H7 (cell line): ENCODE results near the gene MRAS. TPM values are rescaled to one million over a fixed set of nuclear protein-coding genes. Genes with fewer than 3 reads are reported as not detected.
A peak's percentile ranks its signal among the peaks of the same experiment; 100 is the strongest.

Experiments
- DNase-seq: peaks from one replicate; pipeline ENCODE4 v3.0.0; 2012
- H3K27me3 ChIP-seq: 2 replicates; pipeline ENCODE4 v1.6.0; 2011; ENCODE audit warnings: mild to moderate bottlenecking, low read length; ENCODE audit not compliant: control insufficient read depth, insufficient read depth
- H3K36me3 ChIP-seq: replicated peaks from 2 replicates; pipeline ENCODE4 v1.5.1; 2011; ENCODE audit warnings: low read length; ENCODE audit not compliant: control insufficient read depth, insufficient read depth
- H3K4me3 ChIP-seq: 2 replicates; pipeline ENCODE4 v1.5.1; 2011; ENCODE audit warnings: low read depth, mild to moderate bottlenecking, control low read depth, low read length, moderate library complexity; ENCODE audit not compliant: insufficient read depth
- total RNA-seq: library from RNA; depleted of rRNA; stranded (reverse); fragments of >200 nt; shearing (Covaris generic); gene quantifications from 2 replicates; pipeline ENCODE4 v1.2.3, GENCODE V29; 2014; rRNA removed

MRAS gene
- 24.4 and 32.0 TPM in 2 replicates for total RNA-seq

DNA sequence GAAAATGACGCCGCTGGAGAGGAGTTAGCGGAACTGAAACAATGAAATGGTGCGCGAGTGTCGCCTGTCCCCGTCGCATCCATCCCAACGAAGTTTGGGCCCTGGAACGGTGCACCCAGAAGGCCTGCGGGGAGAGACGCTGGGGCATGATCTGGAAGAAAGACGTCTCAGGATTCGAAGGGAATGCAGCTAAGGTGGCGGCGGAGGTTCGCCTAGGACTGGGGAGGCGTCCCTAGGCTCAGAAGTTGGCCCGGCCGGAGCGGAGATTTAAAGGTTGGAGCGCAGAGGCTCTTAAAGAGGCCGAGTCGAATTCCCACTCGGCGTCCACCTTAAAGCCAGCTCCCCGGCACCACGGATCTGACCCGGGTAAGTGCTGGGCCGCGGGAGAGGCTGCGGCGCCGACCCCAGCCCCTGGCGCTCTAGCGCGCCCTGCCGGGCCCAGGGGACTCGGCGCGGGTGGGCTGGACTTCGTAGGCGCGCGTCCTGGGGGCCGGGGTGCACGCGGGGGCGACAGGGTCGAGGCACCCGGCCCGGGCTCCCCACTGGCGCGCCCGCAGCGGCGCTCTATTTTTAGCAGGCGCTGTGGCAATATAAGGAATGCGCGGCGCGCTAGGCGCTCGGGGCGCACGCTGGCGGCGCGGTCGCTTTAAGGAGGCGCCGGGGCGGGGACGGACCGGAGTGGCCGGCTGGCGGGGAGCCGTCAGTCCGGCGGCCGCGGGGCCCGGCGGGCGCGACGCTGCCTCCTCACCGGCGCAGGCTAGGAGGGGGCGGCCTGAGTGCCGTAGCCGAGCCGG lies at the start of gene MRAS:
Gene MRAS, plus strand, starts transcription at position 620 of the 794 bp plus-strand sequence. CDS start 24,305 bp downstream, outside the sequence.
- H3K36me3 ChIP-seq: no peaks in the 10 kb centered on the region
- H3K4me3 ChIP-seq: peak within 1 kb of the TSS; percentile 68
- DNase-seq: peak; percentile 93
- no peaks in the 10 kb centered on the region for H3K27me3 ChIP-seq

DNA sequence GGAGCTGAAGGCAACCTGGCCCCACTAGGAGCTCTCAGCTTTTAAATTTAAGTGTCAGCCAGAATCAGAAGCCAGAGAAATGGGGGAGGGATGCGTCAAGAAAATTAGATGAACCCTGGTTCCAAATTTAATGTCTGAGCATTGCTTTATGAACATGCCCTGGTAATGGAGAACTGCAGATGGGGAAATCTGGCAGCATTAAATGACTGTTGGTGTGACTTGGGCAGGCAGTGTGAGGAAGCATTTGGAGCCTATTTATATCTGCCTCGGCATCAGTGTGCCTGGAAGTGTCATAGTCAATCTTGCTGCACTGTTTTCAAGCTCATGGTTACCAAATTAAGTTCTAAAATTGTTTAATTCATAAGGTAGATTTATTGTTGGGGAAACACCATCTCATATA lies 47.7 kb upstream of the MRAS start:
- DNase-seq: no peak
- Histone ChIP-seq H3K36me3 (peaks cover 3% of the 10 kb centered on the region; the same call in 1 of the 2 replicates), H3K4me3 (no peak overlapping the region), H3K27me3 (no peaks in the 10 kb centered on the region)

DNA sequence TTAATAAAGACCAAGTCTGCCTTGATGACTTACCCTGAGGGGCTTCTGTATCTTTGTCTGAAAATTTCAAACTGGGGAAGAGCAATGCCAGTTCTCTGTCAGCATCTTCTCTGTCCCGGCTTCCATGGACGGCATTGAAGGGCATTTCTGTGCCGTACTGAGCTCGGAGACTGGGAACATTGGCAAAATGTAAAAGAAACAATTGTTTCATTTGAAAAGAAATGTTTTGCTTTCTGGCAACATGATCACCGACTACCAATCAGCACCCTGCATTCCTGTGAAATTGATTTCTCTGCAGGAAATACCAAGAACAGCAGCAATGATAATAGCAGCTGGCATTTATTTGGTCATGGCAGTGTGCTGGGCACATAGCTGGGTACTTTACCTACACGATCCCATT lies 44.9 kb upstream of the MRAS start:
- Histone ChIP-seq H3K4me3 (no peak overlapping the region), H3K36me3 (no peaks in the 10 kb centered on the region), H3K27me3 (no peaks in the 10 kb centered on the region)
- no peak for DNase-seq

DNA sequence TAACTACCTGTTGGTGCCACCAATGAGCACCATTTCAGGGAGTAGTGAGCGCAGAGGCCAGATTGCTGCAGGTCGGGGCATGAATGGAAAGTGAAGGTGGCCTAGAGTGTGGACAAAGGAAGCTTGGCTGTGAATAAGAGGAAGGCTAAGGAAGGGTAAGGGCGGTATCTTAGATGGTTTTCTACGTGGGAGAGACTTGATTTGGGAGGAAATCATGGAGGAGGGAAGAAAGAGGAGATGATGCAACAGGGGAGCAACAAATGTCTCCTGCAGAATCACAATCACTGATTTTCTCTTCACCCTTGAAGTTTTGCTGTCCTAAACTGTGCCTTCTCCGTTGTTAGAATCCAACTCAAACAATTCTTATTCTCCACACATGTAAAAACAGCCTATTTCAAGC lies 40.5 kb upstream of the MRAS start:
- H3K27me3 ChIP-seq: no peaks in the 10 kb centered on the region
- no peak overlapping the region for H3K4me3 ChIP-seq
- DNase-seq: no peak
- H3K36me3 ChIP-seq: no peaks in the 10 kb centered on the region

DNA sequence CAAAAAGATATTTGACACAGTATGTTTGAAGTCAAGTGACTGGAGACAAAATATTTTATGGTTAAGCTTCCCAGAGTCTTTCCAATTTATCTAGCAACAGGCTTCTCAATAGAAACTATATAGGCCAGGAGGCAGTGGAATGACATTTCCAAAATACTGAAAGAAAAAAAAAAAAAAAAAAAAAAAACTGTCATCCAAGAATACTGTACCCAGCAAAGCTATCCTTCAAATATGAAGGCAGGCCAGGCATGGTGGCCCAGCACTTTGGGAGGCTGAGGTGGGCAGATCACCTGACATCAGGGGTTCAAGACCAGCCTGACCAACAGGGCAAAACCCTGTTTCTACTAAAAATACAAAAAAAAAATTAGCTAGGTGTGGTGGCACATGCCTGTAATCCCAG lies 39.6 kb upstream of the MRAS start:
- no peak overlapping the region for H3K4me3 ChIP-seq
- no peak for DNase-seq
- H3K36me3 ChIP-seq: no peaks in the 10 kb centered on the region
- no peaks in the 10 kb centered on the region for H3K27me3 ChIP-seq

DNA sequence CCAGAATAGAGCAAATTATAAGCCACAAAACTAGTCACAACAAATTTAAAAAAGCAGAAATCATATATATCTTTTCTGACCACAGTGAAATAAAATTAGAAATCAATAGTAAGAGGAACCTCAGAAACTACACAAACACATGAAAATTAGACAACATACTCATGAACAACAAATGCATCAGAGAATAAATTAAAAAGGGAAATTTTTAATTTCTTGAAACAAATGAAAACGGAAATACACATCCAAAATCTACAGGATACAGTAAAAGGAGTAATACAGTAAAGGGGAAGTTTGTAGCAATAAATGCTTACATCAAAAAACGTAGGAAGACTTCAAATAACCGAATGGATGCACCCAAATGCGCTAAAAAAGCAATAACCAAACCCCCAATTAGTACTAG lies 37.9 kb upstream of the MRAS start:
- no peaks in the 10 kb centered on the region for H3K27me3 ChIP-seq
- no peaks in the 10 kb centered on the region for H3K36me3 ChIP-seq
- no peak for DNase-seq
- H3K4me3 ChIP-seq: no peak overlapping the region

DNA sequence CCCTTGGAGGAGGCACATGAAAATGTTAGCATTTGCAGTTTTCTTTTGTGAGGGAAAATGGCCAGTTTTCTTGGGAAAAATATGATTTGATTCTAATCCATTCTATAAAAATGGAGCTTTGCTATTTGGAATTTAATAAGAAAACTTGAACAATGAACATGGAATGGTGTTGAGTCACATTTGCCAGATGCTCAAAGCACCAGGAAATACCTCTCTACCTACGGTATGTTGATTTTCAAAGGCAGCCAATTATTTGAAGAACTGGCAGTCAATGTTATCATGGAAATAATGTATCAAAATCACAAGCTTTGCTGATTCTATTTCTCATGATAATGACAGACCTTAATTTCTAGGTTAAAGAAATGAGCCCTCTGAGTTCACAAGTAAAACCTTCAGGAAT lies 33.6 kb upstream of the MRAS start:
- H3K4me3 ChIP-seq: no peak overlapping the region
- H3K27me3 ChIP-seq: no peaks in the 10 kb centered on the region
- no peaks in the 10 kb centered on the region for H3K36me3 ChIP-seq
- DNase-seq: no peak

DNA sequence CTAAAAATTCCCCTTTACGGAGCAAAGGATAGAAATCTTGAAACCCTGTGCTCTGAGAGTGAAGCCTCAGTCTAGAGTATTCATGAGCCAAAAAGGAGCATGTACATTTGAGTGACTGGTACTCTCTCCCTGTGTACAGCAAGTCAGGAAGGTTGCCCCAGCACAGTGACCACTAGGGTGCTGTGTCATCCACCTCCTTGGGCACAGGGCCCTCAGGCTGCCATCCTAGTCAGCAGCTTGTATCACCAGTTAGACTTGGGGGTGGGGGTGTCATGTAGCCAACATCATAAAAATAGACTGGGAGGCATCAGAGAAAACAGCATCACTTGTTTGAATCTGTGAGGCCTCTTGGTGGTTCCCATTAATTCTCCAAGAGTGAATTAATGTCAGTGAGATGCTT lies 30.7 kb upstream of the MRAS start:
- no peaks in the 10 kb centered on the region for H3K27me3 ChIP-seq
- H3K36me3 ChIP-seq: no peaks in the 10 kb centered on the region
- H3K4me3 ChIP-seq: no peak overlapping the region
- DNase-seq: no peak

DNA sequence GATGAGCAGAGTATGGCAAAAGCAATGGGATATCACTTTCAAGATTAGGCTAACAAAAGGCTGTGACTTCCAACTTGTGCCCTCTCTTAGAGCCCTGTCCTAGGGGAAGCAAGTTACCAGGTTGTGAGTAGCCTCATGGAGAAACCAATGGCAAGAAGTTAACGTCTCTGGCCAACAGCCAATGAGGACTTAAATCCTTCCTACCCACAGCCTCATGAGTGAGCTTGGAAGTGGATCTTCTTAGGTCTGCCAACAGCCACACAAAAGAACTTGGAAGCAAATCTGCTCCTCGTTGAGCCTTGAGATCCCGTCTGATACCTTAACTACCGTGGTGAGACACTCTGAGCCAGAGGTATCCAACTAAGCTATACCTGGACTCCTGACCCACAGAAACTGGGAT lies 24.4 kb upstream of the MRAS start:
- no peak for DNase-seq
- Histone ChIP-seq H3K36me3 (no peaks in the 10 kb centered on the region), H3K27me3 (no peaks in the 10 kb centered on the region), H3K4me3 (no peak overlapping the region)

DNA sequence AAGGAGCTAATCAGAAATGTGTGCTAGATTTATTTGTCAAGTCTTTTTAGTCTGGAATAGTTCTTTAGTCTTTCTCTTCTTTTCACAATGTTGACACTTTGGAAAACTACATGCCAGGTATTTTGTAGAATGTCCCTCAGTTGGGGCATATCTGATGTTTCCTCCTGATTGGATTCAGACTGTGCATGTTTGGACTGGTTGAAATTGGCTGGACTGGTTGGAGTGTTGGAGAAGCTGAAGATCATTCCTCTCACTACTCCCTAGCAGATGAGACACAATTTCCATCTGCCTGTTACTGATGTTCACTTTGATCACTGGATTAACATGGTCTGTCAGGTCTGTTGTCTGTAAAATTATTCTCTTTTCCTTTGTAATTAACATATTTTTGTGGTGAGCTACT lies 22.4 kb upstream of the MRAS start:
- no peaks in the 10 kb centered on the region for H3K36me3 ChIP-seq
- H3K27me3 ChIP-seq: no peaks in the 10 kb centered on the region
- DNase-seq: no peak
- no peak overlapping the region for H3K4me3 ChIP-seq

DNA sequence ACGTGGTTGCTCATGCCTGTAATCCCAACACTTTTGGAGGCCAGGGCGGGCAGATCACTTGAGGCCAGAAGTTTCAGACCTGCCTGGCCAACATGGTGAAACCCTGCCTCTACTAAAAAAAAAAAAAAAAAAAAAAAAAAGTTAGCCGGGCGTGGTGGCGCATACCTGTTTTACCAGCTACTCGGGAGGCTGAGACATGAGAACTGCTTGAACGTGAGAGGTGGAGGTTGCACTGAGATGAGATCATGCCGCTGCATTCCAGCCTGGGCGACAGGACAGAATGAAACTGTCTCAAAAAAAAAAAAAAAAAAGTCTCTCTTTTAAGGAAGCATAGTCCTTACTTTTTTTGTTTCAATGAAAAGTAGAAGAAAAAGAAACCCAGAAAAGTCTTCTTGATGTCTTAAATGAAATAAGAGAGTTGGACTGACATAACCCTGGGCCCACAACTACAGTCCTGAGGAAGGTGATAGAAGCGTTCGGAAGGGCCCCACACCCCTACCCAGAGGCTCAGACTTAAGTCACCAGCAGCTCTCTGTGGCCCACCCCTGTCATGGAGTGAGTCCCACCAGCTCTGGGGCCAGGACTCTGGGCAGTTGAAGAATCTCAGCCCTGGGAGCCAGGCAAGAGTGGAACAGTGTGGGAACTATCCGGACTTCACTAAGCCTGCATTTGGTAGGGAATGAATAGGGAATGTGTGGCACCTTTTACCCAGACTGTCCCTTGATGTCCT lies 21.3 kb upstream of the MRAS start:
- Histone ChIP-seq H3K27me3 (no peaks in the 10 kb centered on the region), H3K4me3 (no peak overlapping the region)
- DNase-seq: no peak

DNA sequence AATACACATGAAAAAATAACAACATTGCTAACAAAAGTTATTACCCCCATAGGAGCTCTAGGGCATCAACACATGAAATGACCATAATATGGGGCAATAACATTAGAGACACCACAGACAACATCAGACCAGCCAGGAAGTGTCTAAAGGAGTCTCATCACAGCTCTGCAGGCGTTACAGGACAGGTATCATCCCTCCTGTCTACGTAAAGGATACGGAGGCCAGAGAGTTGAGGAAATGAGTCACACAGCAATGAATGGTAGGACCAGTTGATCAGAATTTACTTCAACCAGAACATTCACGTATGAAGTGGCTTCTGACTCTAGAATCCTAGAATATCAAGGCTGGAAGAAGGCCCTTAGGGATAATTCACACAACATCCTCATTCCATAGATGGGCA lies 20.5 kb upstream of the MRAS start:
- H3K4me3 ChIP-seq: no peak overlapping the region
- no peak for DNase-seq

More for the DNA sequence above, 21.3 kb upstream of the MRAS start:
- no peaks in the 10 kb centered on the region for H3K36me3 ChIP-seq

DNA sequence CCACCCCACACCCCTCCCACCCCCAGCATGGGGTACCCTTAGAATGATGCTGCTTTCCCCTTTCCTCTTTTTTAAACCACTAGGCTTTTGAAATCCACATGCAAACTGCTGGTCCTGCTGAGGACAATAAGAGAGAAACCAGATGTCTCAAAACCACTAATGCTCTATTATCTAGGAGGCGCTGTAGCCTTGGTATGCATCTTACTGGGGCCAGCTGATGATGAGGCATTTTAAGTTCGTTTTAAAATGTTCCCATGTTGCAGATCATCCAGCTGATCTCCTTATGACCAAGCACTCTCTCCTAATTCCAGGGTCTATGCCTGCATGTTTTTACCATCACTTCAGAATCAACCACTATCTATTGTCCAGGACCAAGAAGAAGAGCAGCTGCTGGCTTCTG lies 20.0 kb upstream of the MRAS start:
- peak; percentile 44 for DNase-seq
- no peak overlapping the region for H3K4me3 ChIP-seq
- H3K36me3 ChIP-seq: no peaks in the 10 kb centered on the region
- H3K27me3 ChIP-seq: no peaks in the 10 kb centered on the region

More for the DNA sequence above, 20.5 kb upstream of the MRAS start:
- no peaks in the 10 kb centered on the region for H3K27me3 ChIP-seq
- no peaks in the 10 kb centered on the region for H3K36me3 ChIP-seq

DNA sequence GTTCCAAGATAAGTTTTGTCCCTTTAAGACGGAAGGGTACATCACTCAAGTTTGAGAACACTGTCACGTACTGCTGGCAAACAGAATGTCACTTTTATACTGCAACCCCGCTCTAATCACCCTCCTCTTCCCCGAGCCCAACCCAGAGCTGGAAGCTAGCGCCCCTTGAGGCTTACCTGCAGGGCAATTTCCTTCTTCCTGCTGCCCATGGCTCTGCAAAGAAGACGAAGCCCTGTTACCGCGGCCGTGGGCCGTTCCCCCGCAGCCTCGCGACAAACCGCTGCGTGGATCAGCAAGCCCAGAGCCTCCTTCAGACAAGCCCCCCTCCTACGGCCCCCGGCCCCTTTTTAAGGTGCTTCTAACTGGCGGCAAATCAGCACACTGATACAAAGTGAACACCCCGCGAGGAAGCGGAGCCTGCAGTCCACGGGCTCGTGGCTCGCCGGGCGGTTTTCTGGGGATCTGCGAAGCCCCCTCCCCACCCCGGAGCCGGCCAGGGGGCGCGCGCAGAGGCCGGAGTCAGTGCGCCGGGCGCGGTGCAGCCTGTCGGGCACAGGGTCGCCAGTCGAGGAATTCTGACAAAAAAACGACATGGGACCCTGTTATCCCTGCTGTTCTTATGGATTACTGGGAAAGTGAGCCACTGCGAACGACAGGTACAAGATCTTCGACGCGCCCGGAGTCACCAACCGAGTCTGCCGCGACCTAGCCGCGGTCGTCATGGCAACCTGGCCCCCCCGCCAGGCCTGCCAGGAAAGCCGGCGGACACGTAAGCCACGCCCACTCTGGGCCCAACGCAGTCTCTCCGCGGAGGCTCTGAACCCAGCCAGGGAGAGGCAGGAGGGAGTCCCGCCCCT lies 19.0 kb upstream of the MRAS start, which contains the start of gene NME9:
Gene NME9, minus strand, starts transcription at position 725 of the 857 bp plus-strand sequence. Its CDS starts 516 bp downstream, at position 209.
- peak; percentile 97 for DNase-seq
- Histone ChIP-seq H3K4me3 (peak within 1 kb of the TSS; percentile 61), H3K36me3 (no peaks in the 10 kb centered on the region), H3K27me3 (no peaks in the 10 kb centered on the region)
